GM12801 (cell line): Measurements from ENCODE around the gene VCL.

Source experiments
- CTCF ChIP-seq: IDR thresholded peaks from one replicate; pipeline ENCODE4 v1.5.1; 2011; ENCODE audit warnings: control low read depth; ENCODE audit not compliant: insufficient read length; ENCODE audit errors: extremely low read depth

VCL gene

DNA sequence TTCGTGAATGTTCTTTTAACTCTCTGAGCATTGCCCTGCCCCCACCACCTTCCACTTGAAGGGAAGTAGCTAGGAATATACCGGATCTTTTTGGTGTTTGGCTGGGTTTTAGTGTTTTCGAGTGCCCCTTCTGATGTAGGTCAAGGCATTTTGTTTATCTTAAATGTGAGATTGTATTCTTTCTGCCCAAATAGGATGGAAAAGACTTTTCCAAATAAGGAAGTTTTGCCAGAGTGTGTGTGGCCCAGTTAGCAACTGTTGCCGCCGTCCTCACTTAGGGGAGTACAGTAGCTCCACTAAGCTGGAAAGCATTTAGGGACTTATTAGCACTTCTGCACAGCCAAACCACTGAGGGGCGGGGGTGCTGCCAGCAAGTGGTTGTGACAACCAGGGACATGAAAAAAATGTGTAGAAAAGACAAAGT is 29.8 kb upstream of the VCL start:
- no peak for TF ChIP-seq CTCF

DNA sequence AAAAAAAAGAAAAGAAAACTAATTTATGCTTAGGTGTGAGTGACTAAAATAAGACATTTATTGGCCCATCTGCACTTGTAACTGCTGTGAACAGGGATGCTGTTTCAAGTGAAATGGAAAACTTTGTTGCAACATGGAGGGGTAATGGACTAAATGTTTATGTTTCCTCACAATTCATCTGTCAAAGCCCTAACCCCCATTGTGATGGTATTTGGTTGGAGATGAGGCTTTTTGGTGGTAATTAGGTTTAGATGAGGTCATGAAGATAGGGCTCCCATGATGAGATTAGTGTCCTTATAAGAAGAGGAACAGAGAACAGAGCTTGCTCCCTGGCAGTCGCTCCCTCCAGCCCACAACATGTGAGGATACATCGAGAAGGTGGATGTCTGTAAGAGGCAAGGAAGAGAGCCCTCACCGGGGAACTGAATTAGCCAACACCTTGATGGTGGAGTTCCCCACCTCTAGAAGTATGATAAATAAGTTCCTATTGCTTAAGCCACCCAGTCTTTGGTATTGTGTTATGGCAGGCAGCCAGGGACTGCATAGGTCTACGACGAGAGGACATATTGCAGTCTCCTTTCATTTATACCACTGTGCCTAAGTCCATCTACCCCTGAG is 28.6 kb upstream of the VCL start:
- no peak for TF ChIP-seq CTCF

GRCh38 chr10:73970845-73971244 is 27.1 kb upstream of the VCL start:
- no peak for TF ChIP-seq CTCF

GRCh38 chr10:73971636-73972354 is 26.1 kb upstream of the VCL start:
- TF ChIP-seq CTCF: no peak

DNA sequence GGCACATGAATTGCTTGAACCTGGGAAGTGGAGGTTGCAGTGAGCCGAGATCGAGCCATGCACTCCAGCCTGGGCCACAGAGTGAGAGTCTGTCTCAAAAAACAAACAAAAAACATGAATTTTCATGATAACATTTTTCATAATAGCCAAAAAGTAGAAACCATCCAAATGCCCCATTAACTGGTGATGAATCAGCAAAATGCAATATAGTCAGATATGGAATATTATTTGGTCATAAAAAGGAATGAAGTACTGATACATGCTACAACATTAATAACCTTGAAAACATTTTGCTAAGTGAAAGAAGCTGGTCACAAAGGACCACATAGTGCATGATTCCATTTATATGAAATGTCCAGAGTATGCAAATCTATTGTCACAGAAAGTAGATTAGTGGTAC is 24.5 kb upstream of the VCL start:
- TF ChIP-seq CTCF: no peak

DNA sequence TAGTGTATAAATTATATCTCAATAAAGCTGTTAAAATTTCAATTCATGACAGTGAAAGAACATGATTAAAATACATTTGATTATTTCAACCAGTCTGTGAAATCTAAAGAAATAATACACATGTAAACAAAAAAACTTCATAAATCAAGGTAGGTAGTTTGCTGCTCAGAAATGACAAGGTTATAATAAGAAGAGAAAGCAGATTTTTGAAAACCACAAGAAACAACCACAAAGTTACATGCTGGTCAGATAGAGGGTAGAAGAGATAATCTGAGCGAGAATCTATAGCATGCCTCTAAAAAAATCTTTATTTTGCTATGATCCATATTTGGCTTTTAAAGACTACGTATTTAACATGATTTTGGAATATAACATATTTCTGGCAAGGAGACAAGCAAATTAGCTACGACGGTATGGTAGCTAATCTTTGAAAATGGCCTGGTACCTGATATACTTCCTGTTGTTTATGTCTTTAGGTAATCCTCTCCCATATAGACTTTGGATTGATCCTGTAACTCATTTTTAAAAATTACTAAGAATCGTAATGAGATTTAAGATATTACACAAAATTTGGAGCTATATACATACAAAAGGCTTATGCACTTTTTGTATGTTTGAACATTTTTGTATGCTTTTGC is 23.5 kb upstream of the VCL start:
- no peak for TF ChIP-seq CTCF

DNA sequence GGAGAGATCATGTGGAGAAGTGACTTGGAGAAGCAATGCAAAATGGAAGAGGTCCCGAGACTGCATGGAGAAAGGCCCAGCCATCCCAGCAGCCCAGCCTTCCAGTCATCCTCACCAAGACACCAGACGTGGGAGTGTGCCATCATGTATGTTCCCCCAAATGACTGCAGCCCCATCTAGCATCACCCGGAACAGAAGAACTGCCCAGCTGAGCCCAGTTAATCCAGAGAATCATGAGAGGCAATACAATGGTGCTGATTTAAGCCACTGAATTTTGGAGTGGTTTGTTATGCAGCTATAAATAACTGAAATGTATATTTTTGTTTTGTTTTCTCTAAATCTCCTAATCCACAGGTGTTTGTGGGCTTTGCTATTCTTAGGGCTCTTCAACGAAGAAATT is 22.5 kb upstream of the VCL start:
- no peak for TF ChIP-seq CTCF
